ENCODE results near the gene NFXL1. TPM values are rescaled to one million over a fixed set of nuclear protein-coding genes. Genes with fewer than 3 reads are reported as not detected.

NFXL1 gene
- total and polyA plus RNA-seq, 10 of the 15 experiments (the other 5 are each of a cell fraction or from before 2014, with no cell fraction given) = 8.1 to 16.5 (median 13.1) TPM

DNA sequence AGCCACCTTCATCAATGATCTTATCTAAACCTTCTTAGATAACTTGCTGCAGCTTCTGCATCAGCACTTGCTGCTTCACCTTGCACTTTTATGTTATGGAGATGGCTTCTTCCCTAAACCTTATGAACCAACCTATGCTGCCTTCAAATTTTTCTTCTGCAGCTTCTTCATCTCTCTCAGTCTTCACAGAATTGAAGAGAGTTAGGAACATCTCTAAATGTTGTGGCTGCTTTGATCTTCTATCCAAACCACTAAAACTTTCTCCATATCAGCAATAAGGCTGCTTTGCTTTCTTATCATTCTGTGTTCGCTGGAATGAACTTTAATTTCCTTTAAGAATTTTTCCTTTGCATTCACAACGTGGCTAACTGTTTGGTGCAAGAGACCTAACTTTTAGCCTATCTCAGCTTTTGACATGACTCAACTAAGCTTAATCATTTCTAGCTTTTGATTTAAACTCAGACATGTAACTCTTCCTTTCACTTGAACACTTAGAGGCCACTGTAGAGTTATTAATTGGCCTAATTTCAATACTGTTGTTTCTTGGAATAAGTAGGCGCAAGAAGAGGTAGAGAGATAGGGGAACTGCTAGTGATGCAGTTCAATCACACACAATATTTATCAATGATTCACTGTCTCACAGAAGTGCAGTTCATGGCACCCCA lies 40.4 kb downstream of the NFXL1 start:
- intact Hi-C loops (cut with micrococcal nuclease; ENCODE audit: unreplicated experiment) = no loop called here
- ChIA-PET CTCF (no interaction called here), POLR2A (no interaction called here), RAD21 (ENCODE audit: unreplicated experiment) (interaction anchor here (0.8 kb wide), 1 partner anchor 20 kb away, joined by 3 read pairs; no protein-coding TSS in a partner anchor), SMC1A (ENCODE audit: uncharacterized antibody, unreplicated experiment) (no interaction called here)
- in situ Hi-C loops (cut with MboI) = no loop called here
- WGBS (ENCODE audit: insufficient coverage, insufficient replicate concordance, low lambda C conversion rate, missing lambda C conversion rate) = 65% methylated on average over 3 of the region's 3 CpGs
- Histone ChIP-seq H3K27ac (ENCODE audit: control insufficient read depth, insufficient read depth) (no peak overlapping the region), H3K79me2 (ENCODE audit: control insufficient read depth, insufficient read depth, low read length) (no peaks in the 10 kb centered on the region), H3K9me3 (replicated peaks; ENCODE audit: control insufficient read depth, insufficient read depth, low read length) (peaks cover 3% of the 10 kb centered on the region; the same call in 2 of the 3 replicates), H2AFZ (ENCODE audit: control insufficient read depth, low read depth, low read length) (no peak overlapping the region), H3K4me1 (ENCODE audit: control insufficient read depth, insufficient read depth, low read length) (no peaks in the 10 kb centered on the region), H3K4me3 (no peak overlapping the region), H3K9ac (ENCODE audit: control insufficient read depth, insufficient read depth, low read length) (no peak overlapping the region), H4K20me1 (ENCODE audit: control insufficient read depth, insufficient read depth) (no peaks in the 10 kb centered on the region), H3K4me2 (ENCODE audit: control insufficient read depth, insufficient read depth) (no peak overlapping the region), H3K36me3 (ENCODE audit: control insufficient read depth in 2 of 2, insufficient read depth in 2 of 2, low read length in 1 of 2) (peaks cover 0 to 24% of the 10 kb centered on the region in 2 experiments), H3K27me3 (replicated peaks in 1 of 2; ENCODE audit: control insufficient read depth in 2 of 2, insufficient read depth in 2 of 2, low read length in 1 of 2) (no peaks in the 10 kb centered on the region)
- DNase-seq (ENCODE audit: low read depth, low spot score) = no peak
- FAIRE-seq = no peak
- no peak; the same call in 2 of the 3 replicates for ATAC-seq
- no TSS peak for BruUV-seq (replicated peaks)
- TF ChIP-seq ZNF274 (IDR thresholded peaks at IDR 0.05; ENCODE audit: insufficient read depth, insufficient read length) (no peak), RB1 (IDR thresholded peaks at IDR 0.05; ENCODE audit: borderline replicate concordance) (no peak), SRF (IDR thresholded peaks at IDR 0.05; ENCODE audit: low read depth in 2 of 2, low read length in 2 of 2) (no peak), MYC (IDR thresholded peaks at IDR 0.05; ENCODE audit: insufficient read depth, insufficient read length, insufficient replicate concordance, low read length, severe bottlenecking) (no peak), NFIC (IDR thresholded peaks at IDR 0.05; ENCODE audit: low read depth, low read length) (no peak), HDAC6 (IDR thresholded peaks at IDR 0.05; ENCODE audit: unreplicated experiment) (no peak), SMARCA5 (IDR thresholded peaks at IDR 0.05) (no peak), RFX5 (IDR thresholded peaks at IDR 0.05; ENCODE audit: low read depth, low read length) (no peak), CREB1 (IDR thresholded peaks at IDR 0.05; ENCODE audit: low read depth) (no peak), RAD51 (IDR thresholded peaks at IDR 0.05) (no peak), MTA2 (IDR thresholded peaks at IDR 0.05; ENCODE audit: low read depth) (no peak), CBX5 (IDR thresholded peaks at IDR 0.05; ENCODE audit: low read depth) (no peak), POLR2AphosphoS5 (IDR thresholded peaks at IDR 0.05; ENCODE audit: low read length) (no peak), POLR2A (IDR thresholded peaks at IDR 0.05; ENCODE audit: low read depth, low read length) (no peak), BMI1 (IDR thresholded peaks at IDR 0.05; ENCODE audit: borderline replicate concordance) (no peak)
- TF ChIP-seq, protein P1, sequence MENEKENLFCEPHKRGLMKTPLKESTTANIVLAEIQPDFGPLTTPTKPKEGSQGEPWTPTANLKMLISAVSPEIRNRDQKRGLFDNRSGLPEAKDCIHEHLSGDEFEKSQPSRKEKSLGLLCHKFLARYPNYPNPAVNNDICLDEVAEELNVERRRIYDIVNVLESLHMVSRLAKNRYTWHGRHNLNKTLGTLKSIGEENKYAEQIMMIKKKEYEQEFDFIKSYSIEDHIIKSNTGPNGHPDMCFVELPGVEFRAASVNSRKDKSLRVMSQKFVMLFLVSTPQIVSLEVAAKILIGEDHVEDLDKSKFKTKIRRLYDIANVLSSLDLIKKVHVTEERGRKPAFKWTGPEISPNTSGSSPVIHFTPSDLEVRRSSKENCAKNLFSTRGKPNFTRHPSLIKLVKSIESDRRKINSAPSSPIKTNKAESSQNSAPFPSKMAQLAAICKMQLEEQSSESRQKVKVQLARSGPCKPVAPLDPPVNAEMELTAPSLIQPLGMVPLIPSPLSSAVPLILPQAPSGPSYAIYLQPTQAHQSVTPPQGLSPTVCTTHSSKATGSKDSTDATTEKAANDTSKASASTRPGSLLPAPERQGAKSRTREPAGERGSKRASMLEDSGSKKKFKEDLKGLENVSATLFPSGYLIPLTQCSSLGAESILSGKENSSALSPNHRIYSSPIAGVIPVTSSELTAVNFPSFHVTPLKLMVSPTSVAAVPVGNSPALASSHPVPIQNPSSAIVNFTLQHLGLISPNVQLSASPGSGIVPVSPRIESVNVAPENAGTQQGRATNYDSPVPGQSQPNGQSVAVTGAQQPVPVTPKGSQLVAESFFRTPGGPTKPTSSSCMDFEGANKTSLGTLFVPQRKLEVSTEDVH (IDR thresholded peaks at IDR 0.05; ENCODE audit: low read depth, partially characterized antibody) = no peak
- TF ChIP-seq, protein P2, sequence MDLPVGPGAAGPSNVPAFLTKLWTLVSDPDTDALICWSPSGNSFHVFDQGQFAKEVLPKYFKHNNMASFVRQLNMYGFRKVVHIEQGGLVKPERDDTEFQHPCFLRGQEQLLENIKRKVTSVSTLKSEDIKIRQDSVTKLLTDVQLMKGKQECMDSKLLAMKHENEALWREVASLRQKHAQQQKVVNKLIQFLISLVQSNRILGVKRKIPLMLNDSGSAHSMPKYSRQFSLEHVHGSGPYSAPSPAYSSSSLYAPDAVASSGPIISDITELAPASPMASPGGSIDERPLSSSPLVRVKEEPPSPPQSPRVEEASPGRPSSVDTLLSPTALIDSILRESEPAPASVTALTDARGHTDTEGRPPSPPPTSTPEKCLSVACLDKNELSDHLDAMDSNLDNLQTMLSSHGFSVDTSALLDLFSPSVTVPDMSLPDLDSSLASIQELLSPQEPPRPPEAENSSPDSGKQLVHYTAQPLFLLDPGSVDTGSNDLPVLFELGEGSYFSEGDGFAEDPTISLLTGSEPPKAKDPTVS (IDR thresholded peaks at IDR 0.05; ENCODE audit: low read depth, low read length) = no peak
- TF ChIP-seq, protein P3, sequence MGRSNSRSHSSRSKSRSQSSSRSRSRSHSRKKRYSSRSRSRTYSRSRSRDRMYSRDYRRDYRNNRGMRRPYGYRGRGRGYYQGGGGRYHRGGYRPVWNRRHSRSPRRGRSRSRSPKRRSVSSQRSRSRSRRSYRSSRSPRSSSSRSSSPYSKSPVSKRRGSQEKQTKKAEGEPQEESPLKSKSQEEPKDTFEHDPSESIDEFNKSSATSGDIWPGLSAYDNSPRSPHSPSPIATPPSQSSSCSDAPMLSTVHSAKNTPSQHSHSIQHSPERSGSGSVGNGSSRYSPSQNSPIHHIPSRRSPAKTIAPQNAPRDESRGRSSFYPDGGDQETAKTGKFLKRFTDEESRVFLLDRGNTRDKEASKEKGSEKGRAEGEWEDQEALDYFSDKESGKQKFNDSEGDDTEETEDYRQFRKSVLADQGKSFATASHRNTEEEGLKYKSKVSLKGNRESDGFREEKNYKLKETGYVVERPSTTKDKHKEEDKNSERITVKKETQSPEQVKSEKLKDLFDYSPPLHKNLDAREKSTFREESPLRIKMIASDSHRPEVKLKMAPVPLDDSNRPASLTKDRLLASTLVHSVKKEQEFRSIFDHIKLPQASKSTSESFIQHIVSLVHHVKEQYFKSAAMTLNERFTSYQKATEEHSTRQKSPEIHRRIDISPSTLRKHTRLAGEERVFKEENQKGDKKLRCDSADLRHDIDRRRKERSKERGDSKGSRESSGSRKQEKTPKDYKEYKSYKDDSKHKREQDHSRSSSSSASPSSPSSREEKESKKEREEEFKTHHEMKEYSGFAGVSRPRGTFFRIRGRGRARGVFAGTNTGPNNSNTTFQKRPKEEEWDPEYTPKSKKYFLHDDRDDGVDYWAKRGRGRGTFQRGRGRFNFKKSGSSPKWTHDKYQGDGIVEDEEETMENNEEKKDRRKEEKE (IDR thresholded peaks at IDR 0.05) = no peak
- TF ChIP-seq, protein P4, sequence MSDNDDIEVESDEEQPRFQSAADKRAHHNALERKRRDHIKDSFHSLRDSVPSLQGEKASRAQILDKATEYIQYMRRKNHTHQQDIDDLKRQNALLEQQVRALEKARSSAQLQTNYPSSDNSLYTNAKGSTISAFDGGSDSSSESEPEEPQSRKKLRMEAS (IDR thresholded peaks at IDR 0.05; ENCODE audit: low read depth, low read length) = no peak
